K562 (cell line): ENCODE data around the gene ACADSB. TPM values are rescaled to one million over a fixed set of nuclear protein-coding genes. Genes with fewer than 3 reads are reported as not detected.

Experiments
- ATAC-seq: fragments of 200-7000 bp; cut with Tn5 transposase; 3 replicates; pipeline ENCODE4 v1.9.1; 2020; ENCODE audit warnings: moderate library complexity
- BruUV-seq: library from RNA; stranded (reverse); fragments of 400-500 nt; replicated peaks from 2 replicates; lab custom pipeline; 2021; lab: Mats Ljungman, UMichigan
- CTCF ChIA-PET: fragments of 300-600 bp; formaldehyde crosslinking; extraction: SDS; loops from one replicate; lab custom pipeline; 2021; ENCODE audit warnings: low intra/inter-chr PET ratio; lab: Yijun Ruan, JAX
- POLR2A ChIA-PET: fragments of 300-600, 350-650 bp; sonication (Branson Sonifier 250); formaldehyde crosslinking; extraction: SDS; loops from one replicate; lab custom pipeline; 2021; ENCODE audit warnings: antibody characterized with exemption, inconsistent platforms; lab: Yijun Ruan, JAX
- DNase-seq, 4 experiments: peaks; one replicate each; pipeline versions ENCODE4 v3.0.0 to v3.0.0-alpha.2; 2011 to 2018; ENCODE audit warnings: low spot score in 3 of 4, mixed read lengths in 3 of 4; ENCODE audit errors: extremely low read depth in 1 of 4
- FAIRE-seq: peaks from 2 replicates; lab custom pipeline; 2011; peaks lifted over from hg19 to GRCh38; lab: Jason Lieb, UNC
- H2AFZ ChIP-seq: 2 replicates; pipeline ENCODE4 v1.6.0; 2011; ENCODE audit warnings: low read depth, low read length, control low read depth, inconsistent platforms
- H3K27ac ChIP-seq: fragments of 200-600 bp; 3 replicates; pipeline ENCODE4 v1.8.0; 2011; ENCODE audit warnings: low read depth, mild to moderate bottlenecking, control low read depth, inconsistent platforms, low read length, moderate library complexity, mixed read lengths; ENCODE audit errors: extremely low read depth
- H3K27me3 ChIP-seq, 2 experiments: fragments of 300-600 bp in 1 of 2; 2 replicates in 1 of 2; 3 replicates in 1 of 2; pipeline versions ENCODE4 v1.6.0 to v1.8.0; 2011; ENCODE audit warnings: inconsistent platforms in 2 of 2, low read length in 2 of 2, mild to moderate bottlenecking in 1 of 2, mixed read lengths in 1 of 2, moderate library complexity in 1 of 2; ENCODE audit not compliant: control insufficient read depth in 2 of 2, insufficient read depth in 2 of 2
- H3K36me3 ChIP-seq: fragments of 300-600 bp; 3 replicates; pipeline ENCODE4 v1.8.0; 2011; ENCODE audit warnings: mild to moderate bottlenecking, low read length, inconsistent platforms; ENCODE audit not compliant: control insufficient read depth, insufficient read depth
- H3K4me1 ChIP-seq, 2 experiments: fragments of 200-600 bp in 1 of 2; replicated peaks in 1 of 2; 2 replicates in 1 of 2; 3 replicates in 1 of 2; pipeline versions ENCODE4 v1.5.1 to v1.8.0; 2011; ENCODE audit warnings: inconsistent platforms in 2 of 2, low read length in 2 of 2, mild to moderate bottlenecking in 1 of 2, mixed read lengths in 1 of 2, moderate library complexity in 1 of 2; ENCODE audit not compliant: control insufficient read depth in 2 of 2, insufficient read depth in 2 of 2
- H3K4me2 ChIP-seq: 2 replicates; pipeline ENCODE4 v1.6.1; 2011; ENCODE audit warnings: low read length, control low read depth, inconsistent platforms, mixed read lengths; ENCODE audit not compliant: insufficient read depth
- H3K4me3 ChIP-seq: fragments of 200-600 bp; sonication (generic), shearing (Covaris generic); 2 replicates; pipeline ENCODE4 v1.5.1; 2016; ENCODE audit warnings: control low read depth, inconsistent platforms
- H3K79me2 ChIP-seq: fragments of 200-600 bp; 3 replicates; pipeline ENCODE4 v1.8.0; 2011; ENCODE audit warnings: low read length, inconsistent platforms; ENCODE audit not compliant: control insufficient read depth, insufficient read depth
- H3K9ac ChIP-seq, 2 experiments: 2 replicates each; pipeline versions ENCODE4 v1.6.0 to v1.6.1; 2011; ENCODE audit warnings: low read depth in 2 of 2, low read length in 2 of 2, control low read depth in 1 of 2, inconsistent platforms in 1 of 2, mild to moderate bottlenecking in 1 of 2, mixed read lengths in 1 of 2; ENCODE audit not compliant: insufficient read depth in 1 of 2
- H3K9me1 ChIP-seq: one replicate; pipeline ENCODE4 v1.6.0; 2011; ENCODE audit warnings: inconsistent platforms, mild to moderate bottlenecking, low read length, moderate library complexity; ENCODE audit not compliant: control insufficient read depth, insufficient read depth
- H3K9me3 ChIP-seq: replicated peaks from 2 replicates; pipeline ENCODE4 v1.5.1; 2011; ENCODE audit warnings: low read depth, low read length, inconsistent platforms; ENCODE audit not compliant: control insufficient read depth, insufficient read depth
- H4K20me1 ChIP-seq: replicated peaks from 2 replicates; pipeline ENCODE4 v1.6.1; 2011; ENCODE audit warnings: low read length, inconsistent platforms, mixed read lengths; ENCODE audit not compliant: control insufficient read depth, insufficient read depth
- ARID1B ChIP-seq: fragments of 450-650 bp; IDR thresholded peaks from 2 replicates; pipeline ENCODE4 v1.6.1; 2016; ENCODE audit warnings: antibody characterized with exemption, mild to moderate bottlenecking, inconsistent platforms
- CBFA2T2 ChIP-seq: fragments of 450-650 bp; conservative IDR thresholded peaks from 2 replicates; pipeline ENCODE4 v1.6.1; 2017; ENCODE audit warnings: mild to moderate bottlenecking
- CBFA2T3 ChIP-seq: fragments of 450-650 bp; IDR thresholded peaks from 2 replicates; pipeline ENCODE4 v1.6.1; 2017
- EWSR1 ChIP-seq: fragments of 450-650 bp; IDR thresholded peaks from 2 replicates; pipeline ENCODE4 v1.6.1; 2018; ENCODE audit warnings: borderline replicate concordance, mild to moderate bottlenecking, low read depth, moderate library complexity; ENCODE audit not compliant: partially characterized antibody
- ILK ChIP-seq: fragments of 450-650 bp; IDR thresholded peaks from 2 replicates; pipeline ENCODE4 v1.6.1; 2016; ENCODE audit warnings: missing genetic modification characterization, low read depth, mild to moderate bottlenecking, missing compliant biosample characterization, moderate library complexity, borderline replicate concordance
- IRF1 ChIP-seq: sonication (generic); formaldehyde crosslinking; IDR thresholded peaks from 2 replicates; pipeline ENCODE4 v1.8.0; 2022; ENCODE audit warnings: missing genetic modification reagents, mild to moderate bottlenecking, borderline replicate concordance
- IRF9 ChIP-seq: fragments of 450-650 bp; IDR thresholded peaks from 2 replicates; pipeline ENCODE4 v1.6.1; 2016; ENCODE audit warnings: missing biosample characterization, missing genetic modification characterization
- LCOR ChIP-seq: sonication (generic); formaldehyde crosslinking; IDR thresholded peaks from 2 replicates; pipeline ENCODE4 v1.8.0; 2022; ENCODE audit warnings: mild to moderate bottlenecking, missing genetic modification reagents
- NBN ChIP-seq: fragments of 450-650 bp; IDR thresholded peaks from 2 replicates; pipeline ENCODE4 v1.6.1; 2016; ENCODE audit warnings: low read depth, mild to moderate bottlenecking
- PTTG1 ChIP-seq: fragments of 450-650 bp; IDR thresholded peaks from 2 replicates; pipeline ENCODE4 v1.6.1; 2016; ENCODE audit warnings: low read depth, mild to moderate bottlenecking, missing genetic modification characterization, missing compliant biosample characterization
- RAD21 ChIP-seq, 2 experiments: fragments of 250-450 bp in 1 of 2; fragments of 450-650 bp in 1 of 2; sonication (Bioruptor Pico) in 1 of 2; formaldehyde crosslinking in 1 of 2; IDR thresholded peaks in 1 of 2; conservative IDR thresholded peaks in 1 of 2; 2 replicates each; pipeline versions ENCODE4 v1.4.0 to v1.8.0; 2020 to 2022; ENCODE audit warnings: mild to moderate bottlenecking in 2 of 2, moderate library complexity in 1 of 2
- SIN3B ChIP-seq: fragments of 450-650 bp; IDR thresholded peaks from 2 replicates; pipeline ENCODE4 v1.6.1; 2017; ENCODE audit warnings: low read depth, mild to moderate bottlenecking, moderate library complexity
- TAL1 ChIP-seq: fragments of 450-650 bp; IDR thresholded peaks from 2 replicates; pipeline ENCODE4 v1.6.1; 2016; ENCODE audit warnings: mild to moderate bottlenecking
- WGBS: fragments of 100-300 bp; shearing (Covaris generic); methylation state at CpG from one replicate; pipeline ENCODE4 v1.1.6; 2016; ENCODE audit warnings: low coverage, mixed read lengths; ENCODE audit not compliant: insufficient coverage; ENCODE audit errors: missing lambda C conversion rate; 5-methylcytosine and 5-hydroxymethylcytosine counted together
- in situ Hi-C: fragments of 300-500 bp; cut with MboI; formaldehyde crosslinking; loops from 4 replicates; pipeline ENCODE4 v1.15.0; 2018; ENCODE audit warnings: inconsistent platforms, mixed read lengths
- intact Hi-C: fragments of 100-400 bp; cut with micrococcal nuclease; formaldehyde crosslinking; loops from 2 replicates; pipeline ENCODE4 v1.14.2; 2022
- polyA plus RNA-seq, 8 experiments: library from polyadenylated mRNA; depleted of rRNA in 4 of 8; stranded (reverse) in 5 of 8; unstranded in 3 of 8; fragments of >200 nt; fragmentation: Nextera tagmentation in 2 of 8; fragmentation: Illumina TruSeq in 1 of 8; extraction: Ambion mirVana in 2 of 8; extraction: Trizol in 1 of 8; gene quantifications; 2 replicates each; pipeline versions ENCODE4 v1.2.1 to v1.2.3, GENCODE V29; 2011 to 2014; ENCODE audit warnings: inconsistent platforms in 1 of 8, missing spikeins in 1 of 8
- total RNA-seq, 7 experiments: library from RNA; depleted of rRNA in 6 of 7; stranded (reverse); fragments of >200 nt in 6 of 7; fragmentation: Illumina TruSeq in 2 of 7; extraction: Trizol in 2 of 7; gene quantifications; 2 replicates each; pipeline versions ENCODE4 v1.2.1 to v1.2.3, GENCODE V29; 2011 to 2021; ENCODE audit warnings: low replicate concordance in 1 of 7
- TF ChIP-seq, protein P1 (sequence below): sonication (generic); formaldehyde crosslinking; IDR thresholded peaks from 2 replicates; pipeline ENCODE4 v1.8.0; 2022; ENCODE audit warnings: mild to moderate bottlenecking, missing genetic modification reagents

Gene ACADSB
- total and polyA plus RNA-seq, 9 of the 15 experiments (the other 6 are each of a cell fraction or from before 2014, with no cell fraction given), result 2.9 to 9.1 (median 5.8) TPM

- TF ChIP-seq IRF9 (tag) (no peak), NBN (no peak), IRF1 (CRISPR knock-in tag) (no peak)
Measured at GRCh38 chr10:123000155-123000554, 8.7 kb upstream of the ACADSB start (continued).

- Histone ChIP-seq H4K20me1 (no peaks in the 10 kb centered on the region), H3K36me3 (peaks cover 40% of the 10 kb centered on the region), H3K4me3 (no peak overlapping the region), H2AFZ (no peak overlapping the region), H3K4me2 (no peak overlapping the region), H3K9ac (no peak overlapping the region), H3K27me3 (no peaks in the 10 kb centered on the region), H3K27ac (no peak overlapping the region), H3K79me2 (peaks cover 67% of the 10 kb centered on the region), H3K9me1 (no peaks in the 10 kb centered on the region), H3K4me1 (peaks cover 0 to 7% of the 10 kb centered on the region in 2 experiments; a peak in 2 of 5 replicates), H3K9me3 (no peaks in the 10 kb centered on the region)
- TF ChIP-seq ARID1B, result peak; percentile 35; the same call in 1 of the 2 replicates
- peak; percentile 34; the same call in 1 of the 2 replicates for TF ChIP-seq TAL1
- TF ChIP-seq SIN3B, result no peak
- TF ChIP-seq, protein P1, sequence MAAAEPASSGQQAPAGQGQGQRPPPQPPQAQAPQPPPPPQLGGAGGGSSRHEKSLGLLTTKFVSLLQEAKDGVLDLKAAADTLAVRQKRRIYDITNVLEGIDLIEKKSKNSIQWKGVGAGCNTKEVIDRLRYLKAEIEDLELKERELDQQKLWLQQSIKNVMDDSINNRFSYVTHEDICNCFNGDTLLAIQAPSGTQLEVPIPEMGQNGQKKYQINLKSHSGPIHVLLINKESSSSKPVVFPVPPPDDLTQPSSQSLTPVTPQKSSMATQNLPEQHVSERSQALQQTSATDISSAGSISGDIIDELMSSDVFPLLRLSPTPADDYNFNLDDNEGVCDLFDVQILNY, result no peak
- peak; percentile 43; the same call in 1 of the 2 replicates for TF ChIP-seq CBFA2T2
- TF ChIP-seq CBFA2T3, result peak; percentile 58
- TF ChIP-seq LCOR (CRISPR knock-in tag), result no peak
- TF ChIP-seq PTTG1 (tag), result no peak
- TF ChIP-seq RAD21 (CRISPR knock-in tag; conservative IDR thresholded peaks at IDR 0.05 in 1 of 2, IDR thresholded peaks at IDR 0.05 in 1 of 2), result no peak
- TF ChIP-seq ILK (tag), result no peak
- no peak for TF ChIP-seq EWSR1
- ChIA-PET CTCF (no interaction called here), POLR2A (no interaction called here)
- intact Hi-C loops (no loop called here), in situ Hi-C loops (no loop called here)
- ATAC-seq (0 out of 3 replicates have a peak, but pooled peaks have one; percentile 29), FAIRE-seq (no peak), DNase-seq (no peak)
- BruUV-seq, result no TSS peak
- 31% methylated on average over 2 of the region's 2 CpGs for WGBS
Measured at GRCh38 chr10:123001370-123001769, 7.4 kb upstream of the ACADSB start.
